ENCODE data around the gene SRSF7.
"Not testable (repeated sequence)": the region's sequence is repeated elsewhere in the genome, so short reads cannot be mapped to it uniquely, and the experiment has no call there.

SRSF7 gene

GRCh38 chr2:38728694-38729093 lies 22.5 kb downstream of the SRSF7 start:
- DNase-seq, result no peak

- DNase-seq, result no peak
These were observed 23.5 kb downstream of the SRSF7 start for GRCh38 chr2:38727661-38728060.

GRCh38 chr2:38723173-38723572 lies 28.0 kb downstream of the SRSF7 start:
- DNase-seq, result no peak

GRCh38 chr2:38722271-38723061 lies 28.7 kb downstream of the SRSF7 start:
- DNase-seq, result no peak

- no peak for DNase-seq
These were observed 30.4 kb downstream of the SRSF7 start for GRCh38 chr2:38720613-38721241.

- DNase-seq, result no peak
These were observed 31.5 kb downstream of the SRSF7 start for GRCh38 chr2:38719706-38720105.

- no peak for DNase-seq
These were observed 32.6 kb downstream of the SRSF7 start for GRCh38 chr2:38718601-38719000.

- no peak for DNase-seq
These were observed 35.0 kb downstream of the SRSF7 start for GRCh38 chr2:38716185-38716584.

GRCh38 chr2:38714941-38715340 lies 36.2 kb downstream of the SRSF7 start:
- DNase-seq, result not testable (repeated sequence)

GRCh38 chr2:38713338-38713737 lies 37.8 kb downstream of the SRSF7 start:
- DNase-seq, result no peak

- DNase-seq, result no peak
These were observed 38.3 kb downstream of the SRSF7 start for GRCh38 chr2:38712871-38713270.

- DNase-seq, result no peak
These were observed 38.7 kb downstream of the SRSF7 start for GRCh38 chr2:38712413-38712812.

GRCh38 chr2:38711558-38711957 lies 39.6 kb downstream of the SRSF7 start:
- no peak for DNase-seq

GRCh38 chr2:38709567-38710194 lies 41.5 kb downstream of the SRSF7 start:
- DNase-seq, result no peak

GRCh38 chr2:38708900-38709566 lies 42.1 kb downstream of the SRSF7 start:
- no peak for DNase-seq

GRCh38 chr2:38708491-38708890 lies 42.7 kb downstream of the SRSF7 start:
- not testable (repeated sequence) for DNase-seq

GRCh38 chr2:38706846-38707345 lies 44.3 kb downstream of the SRSF7 start:
- no peak for DNase-seq

GRCh38 chr2:38704664-38705063 lies 46.5 kb downstream of the SRSF7 start:
- DNase-seq, result no peak

GRCh38 chr2:38703336-38703735 lies 47.8 kb downstream of the SRSF7 start:
- not testable (repeated sequence) for DNase-seq

GRCh38 chr2:38702413-38702812 lies 48.7 kb downstream of the SRSF7 start:
- DNase-seq, result no peak

- no peak for DNase-seq
These were observed 49.6 kb downstream of the SRSF7 start for GRCh38 chr2:38701542-38701941.

- DNase-seq, result no peak
These were observed 50.2 kb downstream of the SRSF7 start for GRCh38 chr2:38700881-38701458.
